ENCODE data around the gene SH3PXD2A.

Gene SH3PXD2A

DNA sequence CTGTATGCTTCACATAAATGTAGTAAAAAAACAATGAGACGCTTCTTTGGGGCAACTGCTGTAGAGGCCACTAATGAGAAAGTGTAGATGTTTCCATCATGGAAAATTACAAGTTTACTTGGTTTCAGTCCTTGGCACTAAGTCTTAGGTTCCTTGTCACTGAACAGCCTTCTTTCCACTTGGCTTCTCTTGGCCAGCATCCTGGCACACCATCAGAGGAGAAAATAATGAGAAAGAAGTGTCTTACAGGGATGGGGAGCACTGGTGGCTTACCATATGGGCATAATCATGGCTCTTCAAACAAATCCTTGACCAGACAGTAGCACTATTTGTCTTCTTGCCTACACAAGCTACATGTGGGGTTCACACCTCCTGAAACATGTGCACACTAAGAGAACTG is 22.5 kb upstream of the SH3PXD2A start:
- no peak for DNase-seq

DNA sequence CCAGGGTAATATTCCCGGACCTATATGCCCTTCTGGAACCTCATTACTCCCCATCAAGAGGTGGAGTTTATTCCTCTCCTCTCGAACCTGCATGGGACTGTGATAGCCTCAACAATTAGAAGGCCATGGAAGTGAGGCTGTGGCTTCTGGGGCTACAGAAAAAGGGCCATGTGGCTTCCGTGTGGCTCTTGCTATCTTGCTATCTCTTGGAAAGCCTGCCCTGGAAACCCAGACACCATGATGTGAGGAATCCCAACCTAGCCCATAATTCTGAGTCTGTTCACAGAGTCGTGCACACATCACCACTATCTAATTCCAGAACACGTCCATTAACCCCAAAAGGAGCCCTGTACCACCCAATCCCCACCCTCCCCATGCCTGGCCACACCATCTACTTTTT is 20.8 kb upstream of the SH3PXD2A start:
- no peak for DNase-seq

DNA sequence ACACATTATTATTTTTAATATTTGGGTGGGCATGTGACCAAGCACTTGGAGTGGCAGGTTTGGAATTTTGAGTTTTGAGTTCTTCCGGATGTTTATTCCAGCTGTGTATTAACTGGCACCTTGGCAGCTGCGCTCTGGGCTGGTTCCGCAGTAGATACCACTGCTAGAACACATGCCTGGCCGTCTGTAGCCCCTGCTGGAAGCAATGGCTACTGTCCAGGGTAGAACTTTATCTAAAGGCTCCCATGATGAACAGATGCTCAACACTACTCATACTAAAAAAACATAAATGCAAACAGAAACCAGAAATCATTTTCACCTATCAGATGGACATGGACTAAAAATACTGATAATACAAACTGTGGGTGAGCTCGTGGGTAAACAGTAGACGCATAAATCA is 19.4 kb upstream of the SH3PXD2A start:
- no peak for DNase-seq

DNA sequence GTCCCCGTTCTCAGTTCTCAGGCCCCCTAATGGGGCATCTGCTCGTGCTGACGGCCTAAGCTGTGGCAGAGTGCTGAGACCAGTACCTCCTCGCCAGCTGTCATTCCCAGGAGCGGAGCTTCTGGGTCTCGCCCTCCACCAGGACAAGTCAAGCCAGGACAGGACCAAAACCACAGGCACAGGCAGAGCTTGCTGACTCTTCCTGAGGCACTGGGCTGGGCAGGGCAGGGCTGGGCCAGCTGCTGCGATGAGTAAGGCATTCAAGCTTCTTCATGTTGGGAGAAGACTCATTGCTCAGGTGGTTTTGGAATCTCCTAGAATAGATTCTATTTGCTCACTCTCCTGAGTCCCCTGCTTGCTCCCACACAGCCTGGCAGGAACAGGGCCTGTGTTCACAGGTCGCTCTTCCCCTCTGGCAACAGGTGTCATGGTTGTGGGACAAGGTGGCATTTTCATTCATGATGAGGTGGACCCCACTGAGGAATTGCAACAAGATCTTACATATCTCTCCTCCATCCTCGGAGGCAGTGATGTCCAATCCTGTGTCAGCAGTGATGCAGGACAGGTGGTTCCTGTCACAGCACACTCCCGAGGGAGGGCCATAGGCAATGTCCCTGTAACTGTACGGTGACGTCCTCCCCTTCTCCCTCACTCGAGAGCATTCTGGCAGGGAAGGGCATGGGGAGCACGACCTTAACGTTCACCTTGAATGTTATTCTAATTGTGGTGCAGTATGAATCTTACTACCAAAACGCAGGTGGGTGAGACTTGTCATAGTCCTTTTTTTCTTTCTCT is 17.0 kb upstream of the SH3PXD2A start:
- DNase-seq: no peak

DNA sequence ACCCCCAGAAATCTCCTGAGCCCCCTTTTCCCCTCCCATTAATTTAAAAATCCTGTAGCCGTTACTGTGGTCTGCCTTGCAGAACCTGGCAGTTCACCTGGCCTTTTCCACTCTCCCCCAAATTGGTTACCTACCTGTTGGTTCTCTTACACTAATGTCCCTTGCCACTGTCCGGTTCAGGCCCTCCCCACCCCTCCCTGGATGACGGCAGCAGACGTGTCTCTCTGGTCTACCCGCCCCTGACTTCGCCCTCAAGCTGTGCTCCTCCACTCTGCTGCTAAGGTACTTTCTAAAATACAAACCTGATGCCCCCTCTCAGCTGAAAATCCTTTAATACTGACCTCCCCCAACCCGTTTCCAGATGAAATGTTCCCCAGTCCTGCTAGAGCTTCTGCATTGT is 15.6 kb upstream of the SH3PXD2A start:
- DNase-seq: no peak

DNA sequence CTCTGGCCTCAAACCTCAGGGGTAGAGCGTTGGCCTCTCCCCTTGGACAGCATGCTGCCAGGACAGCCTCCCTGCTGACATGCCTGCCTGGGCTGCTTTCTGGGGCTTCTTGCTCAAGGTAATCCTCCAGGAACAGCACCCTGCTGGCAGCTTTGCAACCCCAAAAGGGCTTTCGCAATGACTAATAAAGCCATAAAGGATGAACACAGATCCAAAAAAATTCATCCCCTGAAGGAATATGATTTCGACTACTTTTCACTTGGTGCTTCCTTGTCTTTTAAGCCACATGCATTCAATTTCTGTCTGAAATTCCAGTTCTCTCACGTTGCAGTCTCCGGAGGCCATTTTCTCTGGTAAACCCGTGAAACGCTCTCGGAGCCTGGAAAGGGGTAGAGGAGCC is 15.1 kb upstream of the SH3PXD2A start:
- peak; percentile 81 for DNase-seq

DNA sequence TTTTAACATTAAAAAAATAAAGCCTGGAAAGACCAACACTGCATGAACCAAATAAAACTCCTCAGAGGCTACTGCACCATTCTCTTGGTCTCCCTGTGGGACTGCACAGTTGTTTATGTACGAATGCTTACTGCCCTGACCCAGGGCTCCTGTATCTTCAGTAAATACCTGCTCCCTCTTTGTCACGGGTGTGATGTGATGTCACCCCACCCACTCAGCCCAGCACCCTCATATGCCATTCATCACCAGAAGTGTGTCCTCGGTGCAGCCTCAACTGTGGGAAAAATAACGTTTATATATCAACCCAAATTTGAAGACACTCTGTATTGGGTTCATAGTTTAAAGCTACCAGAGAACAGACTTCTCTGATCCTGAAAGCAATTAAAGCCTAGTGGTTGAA is 14.0 kb upstream of the SH3PXD2A start:
- DNase-seq: no peak

DNA sequence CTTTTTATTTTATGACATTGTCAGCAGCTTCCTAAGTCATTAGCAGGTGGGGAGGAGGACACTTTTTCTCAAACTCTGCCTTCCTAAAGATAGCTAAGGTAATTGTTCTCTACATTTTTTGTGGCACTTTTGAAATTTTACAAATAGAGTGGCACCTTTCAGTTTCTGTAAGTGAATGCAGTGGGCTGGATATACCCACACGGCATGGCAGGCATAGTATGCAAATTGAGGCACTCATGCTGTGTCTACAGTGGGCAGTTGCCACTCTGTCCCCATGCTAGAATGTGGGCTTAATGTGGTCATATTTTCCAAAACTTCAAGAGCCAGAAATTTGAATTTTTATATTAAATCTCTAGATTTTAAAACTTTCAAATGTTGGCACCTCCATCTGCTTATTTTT is 12.8 kb upstream of the SH3PXD2A start:
- DNase-seq: no peak

DNA sequence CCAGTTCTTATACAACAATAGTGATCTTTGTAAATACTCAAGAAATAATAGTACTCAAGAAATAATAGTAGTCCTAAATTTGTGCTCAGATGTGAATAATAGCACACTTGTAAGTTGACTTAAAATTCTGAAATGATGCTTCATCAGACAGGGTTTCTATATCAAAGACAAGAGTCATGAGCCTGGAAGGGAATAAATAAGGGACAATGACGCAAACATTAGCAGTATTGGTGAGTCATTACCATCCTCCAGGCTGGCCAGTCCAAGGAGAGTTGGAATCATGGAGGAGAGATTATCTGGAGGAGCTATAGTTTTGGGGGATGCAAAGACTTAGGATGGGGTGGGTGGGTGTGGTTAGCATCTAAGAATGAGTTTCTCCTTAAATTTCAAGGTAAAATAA is 6.1 kb upstream of the SH3PXD2A start:
- peak; percentile 45 for DNase-seq

DNA sequence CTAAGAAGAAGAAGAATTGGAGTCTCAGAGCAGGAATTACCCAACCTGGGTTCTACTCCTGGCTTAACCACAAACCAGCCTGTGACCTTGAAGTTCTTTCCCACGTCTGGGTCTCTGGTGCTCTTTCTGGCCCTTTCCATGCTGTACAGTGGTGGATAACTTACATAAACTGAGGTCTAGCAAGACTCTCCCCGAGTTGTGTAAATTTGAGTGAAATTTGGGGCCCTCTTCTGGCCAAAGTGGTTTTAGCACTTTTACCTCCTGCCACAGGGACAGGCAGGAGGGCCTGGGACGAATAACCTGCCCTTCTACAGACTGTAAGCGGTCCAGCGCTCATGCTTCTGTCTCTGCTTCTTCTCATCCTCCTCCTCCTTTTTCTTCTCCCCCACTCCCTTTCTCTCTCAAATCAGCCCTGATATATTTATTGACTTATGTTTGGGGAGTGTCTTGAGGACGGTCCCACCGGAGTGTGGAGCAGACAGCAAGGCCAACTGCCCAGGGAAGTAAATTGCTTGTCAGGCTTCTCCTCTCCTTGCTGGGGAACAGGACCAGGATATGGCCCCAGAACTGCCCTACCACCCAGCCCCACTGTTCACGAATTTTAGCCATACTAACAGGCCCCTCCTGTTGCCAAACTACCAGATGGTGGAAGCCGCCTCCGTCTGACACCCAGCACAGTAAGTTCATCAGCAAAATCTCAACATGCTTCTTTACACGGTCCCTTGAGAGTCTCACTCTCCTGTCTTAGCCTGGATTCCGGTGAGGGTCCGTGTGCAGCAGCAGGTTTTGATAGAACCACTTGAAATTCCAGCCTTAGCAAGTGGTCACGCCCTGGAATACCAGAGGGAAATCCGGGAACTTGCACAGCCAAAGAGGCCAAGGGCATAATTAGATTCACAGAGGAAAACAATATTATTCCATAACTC is 4.0 kb upstream of the SH3PXD2A start:
- DNase-seq: peak; percentile 69

DNA sequence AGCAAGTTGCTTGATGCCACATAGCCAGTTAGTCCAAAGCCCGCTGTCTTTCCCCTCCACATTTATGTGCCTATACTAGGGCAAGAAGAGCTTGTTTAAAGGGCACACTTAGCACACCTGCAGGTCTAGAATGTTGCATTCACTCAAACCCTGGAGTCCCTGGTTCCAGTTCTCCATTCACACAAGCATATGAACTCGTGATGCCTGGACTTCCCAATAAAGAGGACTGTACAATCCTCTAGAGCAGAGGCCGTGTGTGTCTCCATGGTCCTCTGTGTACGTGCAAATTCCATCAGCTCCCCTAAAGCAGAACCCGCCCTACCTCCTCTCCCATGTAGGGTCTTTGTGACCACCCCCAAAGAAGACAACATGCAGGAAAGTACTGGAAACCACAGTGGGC is 3.0 kb upstream of the SH3PXD2A start:
- no peak for DNase-seq

DNA sequence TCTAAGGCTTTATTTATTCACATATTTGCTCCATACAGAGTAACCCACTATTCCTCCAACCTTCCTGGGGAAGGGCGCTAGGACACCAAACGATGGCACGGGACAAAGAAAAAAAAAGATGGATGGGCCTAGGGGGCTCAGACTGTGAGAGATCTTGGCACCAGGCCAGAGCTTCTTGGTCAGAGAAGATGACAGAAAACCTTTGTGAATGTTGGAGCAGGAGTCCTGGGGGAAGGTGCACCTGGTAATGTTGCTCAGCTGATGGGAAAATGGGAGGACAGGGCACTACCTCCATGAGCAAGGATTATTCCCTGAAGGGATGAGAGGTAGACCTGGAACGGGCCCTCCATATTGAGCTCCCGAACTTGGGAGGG is 1.4 kb upstream of the SH3PXD2A start:
- no peak for DNase-seq

DNA sequence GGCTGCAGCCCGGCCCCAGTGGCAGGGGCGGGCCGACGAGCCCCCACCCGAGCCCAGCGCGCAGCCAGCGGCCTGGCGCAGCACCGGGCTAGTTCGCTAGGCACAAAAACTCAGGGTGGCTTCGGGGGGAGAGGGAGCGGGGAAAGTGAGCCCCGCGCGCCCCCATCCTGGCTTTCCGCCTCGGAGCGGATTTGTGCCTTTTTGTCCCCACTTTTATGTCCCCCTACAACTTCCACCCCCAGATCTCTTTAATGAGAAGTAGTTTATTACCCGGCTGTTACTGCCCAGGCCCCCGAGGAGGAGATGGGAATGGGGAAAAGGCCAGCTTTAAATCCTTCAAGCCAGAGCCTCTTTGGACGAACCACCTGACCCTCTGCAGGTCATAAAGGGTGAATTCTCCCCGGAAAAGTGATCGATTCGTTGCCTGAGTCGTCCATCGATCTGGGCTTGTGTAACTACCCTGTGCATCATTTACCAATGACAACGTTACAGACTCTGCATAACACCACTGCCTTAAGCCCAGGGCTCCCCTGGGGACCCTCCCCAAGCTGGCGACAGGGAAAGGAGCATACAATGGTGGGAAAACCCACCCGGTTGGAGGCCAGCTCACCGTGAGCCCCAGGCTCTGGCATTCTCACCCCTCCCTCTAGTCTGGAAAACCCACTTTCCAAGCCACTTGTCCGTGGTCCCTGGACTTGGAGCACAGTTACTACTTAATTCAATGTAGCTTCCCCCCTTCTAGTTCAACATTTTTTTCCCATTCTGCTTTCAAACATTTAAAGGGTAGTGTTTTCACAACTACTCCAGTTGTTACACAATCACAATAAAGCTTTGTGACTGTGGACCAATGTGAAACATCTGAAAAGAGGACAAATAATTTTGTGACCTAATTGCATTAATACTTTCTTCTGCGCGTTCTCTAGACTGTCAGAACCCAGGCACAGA is 748 bp upstream of the SH3PXD2A start:
- DNase-seq: no peak

DNA sequence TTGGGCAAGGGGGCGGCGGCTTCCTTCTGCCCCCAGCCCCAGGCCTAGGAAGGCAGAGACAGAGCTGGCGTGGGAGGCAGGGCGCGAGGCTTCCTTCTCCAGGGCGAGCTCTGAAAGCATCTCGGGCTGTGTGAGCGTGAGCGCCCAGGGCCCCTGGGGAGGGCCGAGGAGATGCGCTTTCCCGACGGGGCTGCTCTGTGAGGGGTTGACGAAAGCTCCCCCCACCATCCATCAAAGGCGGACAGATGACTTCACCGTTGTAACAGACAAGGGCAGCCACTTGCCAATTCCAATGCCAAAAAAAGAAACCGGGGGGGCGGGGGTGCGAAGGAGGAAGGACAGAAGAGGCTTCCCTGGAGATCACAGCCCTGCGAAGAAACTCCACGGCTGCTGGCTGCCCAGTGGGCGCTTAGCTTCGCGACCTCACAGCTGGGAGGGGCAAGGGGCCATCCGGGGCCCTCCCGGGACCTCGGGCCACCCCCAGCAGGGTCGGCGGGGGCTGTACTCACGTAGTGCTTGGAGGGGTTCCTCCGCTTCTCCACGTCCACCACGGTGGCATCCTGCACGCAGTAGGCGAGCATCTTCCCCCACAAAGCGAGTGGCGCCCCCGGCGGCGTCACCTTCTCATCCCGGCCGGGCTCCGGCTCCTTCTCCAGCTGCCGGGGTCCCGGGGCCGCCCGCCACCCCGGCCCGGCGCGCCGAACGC is 537 bp downstream of the SH3PXD2A start:
- peak; percentile 79 for DNase-seq

DNA sequence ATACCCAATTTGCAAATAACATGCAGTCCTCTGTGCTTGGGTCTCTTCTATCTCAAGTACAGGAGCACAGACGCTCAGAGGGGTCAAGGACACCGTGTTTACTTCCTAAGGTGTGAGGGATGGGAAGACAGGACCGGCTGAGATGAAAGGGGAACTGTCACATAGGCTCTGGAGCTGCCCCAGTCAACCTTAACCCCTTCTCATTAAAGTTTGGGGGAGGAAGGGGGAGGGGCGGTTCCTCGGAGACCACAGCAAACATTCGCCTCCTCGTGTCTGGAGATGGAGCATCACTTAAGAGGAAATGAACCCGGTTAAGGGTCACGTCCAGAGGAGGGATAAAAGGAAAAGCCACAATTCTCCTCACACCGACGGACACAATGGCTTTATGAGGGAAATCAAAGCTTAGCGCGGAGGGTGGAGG is 1.1 kb downstream of the SH3PXD2A start:
- peak; percentile 42 for DNase-seq

DNA sequence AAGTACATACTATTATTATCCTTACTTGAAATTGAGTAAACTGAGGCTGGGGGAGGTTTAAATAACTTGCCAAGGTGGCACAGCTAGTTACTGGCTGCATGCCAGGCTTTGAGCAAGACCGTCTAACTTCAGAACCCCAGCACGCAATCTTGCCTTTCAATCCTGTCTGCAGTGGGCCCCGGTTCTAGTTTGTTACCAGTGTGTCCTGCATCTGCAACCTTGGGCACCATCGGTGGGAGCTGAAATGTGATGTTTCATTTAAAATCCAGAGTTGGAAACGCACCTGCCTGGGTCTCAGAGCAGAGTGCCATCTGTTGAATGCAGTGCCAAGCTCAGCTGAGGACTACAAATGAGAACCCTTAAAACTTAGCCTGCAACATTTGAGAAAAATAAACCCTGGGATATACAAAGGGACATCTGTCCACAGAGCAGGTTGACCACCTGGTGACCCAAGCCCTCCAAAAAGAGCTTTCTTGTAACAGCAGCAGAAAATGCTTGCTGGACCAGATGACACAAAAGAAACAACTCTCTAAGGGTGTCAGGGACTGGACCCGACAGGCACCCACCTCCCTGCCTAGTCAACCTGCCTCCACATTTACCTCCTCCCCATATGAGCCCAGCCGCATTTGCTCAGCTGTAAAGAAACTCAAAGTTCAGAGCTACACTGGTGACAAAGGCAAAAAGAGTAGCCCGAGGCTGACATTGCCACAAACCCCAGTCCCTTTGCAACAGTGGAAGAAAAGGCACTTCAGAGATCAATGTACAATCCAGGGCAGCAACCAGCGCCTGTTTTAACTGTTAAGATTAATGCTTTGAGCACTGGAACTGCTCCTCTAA is 1.7 kb downstream of the SH3PXD2A start:
- no peak for DNase-seq

DNA sequence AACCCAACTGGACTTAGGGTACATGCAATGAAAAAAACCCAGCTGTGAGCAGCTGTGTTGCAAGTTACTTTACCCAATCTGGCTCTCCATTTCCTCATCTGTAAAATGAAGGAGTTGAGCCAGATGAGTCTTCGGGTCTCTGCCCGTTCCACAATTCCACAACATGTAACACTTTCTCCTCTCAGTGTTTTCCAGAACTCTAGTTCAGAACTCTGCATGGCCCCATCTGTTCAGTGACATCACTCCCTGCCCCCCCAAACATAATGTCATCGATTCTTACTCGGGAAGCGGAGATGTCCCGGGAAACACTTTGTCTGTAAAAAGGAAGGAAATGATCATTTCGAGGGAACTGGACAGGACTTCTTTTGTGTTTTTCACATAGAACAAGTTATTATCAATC is 2.5 kb downstream of the SH3PXD2A start:
- DNase-seq: no peak

DNA sequence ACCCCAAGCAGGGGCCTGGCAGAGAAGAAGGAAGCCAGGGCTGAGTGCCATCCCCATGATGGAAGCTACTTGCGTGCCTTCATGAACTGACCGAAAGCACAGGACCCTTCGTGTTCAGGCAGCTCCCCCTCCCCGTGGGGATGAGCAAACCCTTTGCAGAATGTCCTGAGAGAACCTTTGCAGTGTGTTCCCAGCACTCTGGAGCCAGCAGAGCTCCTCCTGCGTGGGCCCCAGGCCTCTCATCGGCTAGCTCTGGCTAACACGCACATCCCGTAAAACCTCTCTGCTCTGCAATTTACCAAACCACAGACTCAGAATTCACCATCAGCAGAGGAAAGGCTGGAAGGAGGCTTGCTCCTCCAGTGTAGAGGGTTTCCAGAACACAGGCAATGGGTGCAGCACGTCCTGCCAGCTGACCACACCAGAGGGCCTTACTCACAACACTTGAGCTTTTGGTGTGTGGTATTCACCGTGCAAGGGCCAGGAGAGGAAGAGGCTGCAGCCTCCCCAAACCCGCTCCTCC is 3.1 kb downstream of the SH3PXD2A start:
- peak; percentile 66 for DNase-seq

DNA sequence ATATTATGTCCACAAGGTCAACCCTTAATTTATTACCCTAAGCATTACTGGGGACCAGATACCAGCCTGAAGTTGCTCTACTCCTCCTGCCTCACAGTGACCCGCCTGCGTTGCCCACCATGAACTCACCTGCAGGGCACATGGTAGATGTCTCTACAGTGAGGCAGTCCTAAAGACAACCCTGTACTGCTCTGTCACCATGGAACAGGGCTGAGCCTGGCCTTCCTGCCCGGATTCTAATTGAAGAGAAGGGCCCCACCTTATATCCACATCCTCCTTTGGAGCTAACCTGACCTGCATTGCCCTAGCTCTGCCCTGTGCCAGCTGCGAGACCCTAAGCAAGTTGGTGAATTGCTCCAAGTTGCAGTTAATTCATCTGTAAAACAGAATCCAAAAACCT is 4.1 kb downstream of the SH3PXD2A start:
- no peak for DNase-seq

DNA sequence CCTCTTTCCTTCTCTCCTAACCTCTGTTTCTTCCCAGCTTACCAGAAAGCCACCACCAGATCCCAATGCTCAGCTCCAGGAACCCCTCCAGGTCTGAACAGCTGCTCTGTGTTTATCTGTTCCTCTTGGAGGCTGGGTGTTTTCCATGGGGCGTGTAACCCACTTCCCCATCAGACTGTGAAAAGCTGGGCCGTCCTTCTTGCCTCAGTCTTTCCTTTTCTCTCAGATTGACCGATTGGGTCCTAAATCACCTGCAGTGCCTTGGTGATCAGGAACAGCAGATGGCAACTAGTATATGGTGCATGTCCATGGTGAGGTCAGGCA is 4.8 kb downstream of the SH3PXD2A start:
- no peak for DNase-seq

DNA sequence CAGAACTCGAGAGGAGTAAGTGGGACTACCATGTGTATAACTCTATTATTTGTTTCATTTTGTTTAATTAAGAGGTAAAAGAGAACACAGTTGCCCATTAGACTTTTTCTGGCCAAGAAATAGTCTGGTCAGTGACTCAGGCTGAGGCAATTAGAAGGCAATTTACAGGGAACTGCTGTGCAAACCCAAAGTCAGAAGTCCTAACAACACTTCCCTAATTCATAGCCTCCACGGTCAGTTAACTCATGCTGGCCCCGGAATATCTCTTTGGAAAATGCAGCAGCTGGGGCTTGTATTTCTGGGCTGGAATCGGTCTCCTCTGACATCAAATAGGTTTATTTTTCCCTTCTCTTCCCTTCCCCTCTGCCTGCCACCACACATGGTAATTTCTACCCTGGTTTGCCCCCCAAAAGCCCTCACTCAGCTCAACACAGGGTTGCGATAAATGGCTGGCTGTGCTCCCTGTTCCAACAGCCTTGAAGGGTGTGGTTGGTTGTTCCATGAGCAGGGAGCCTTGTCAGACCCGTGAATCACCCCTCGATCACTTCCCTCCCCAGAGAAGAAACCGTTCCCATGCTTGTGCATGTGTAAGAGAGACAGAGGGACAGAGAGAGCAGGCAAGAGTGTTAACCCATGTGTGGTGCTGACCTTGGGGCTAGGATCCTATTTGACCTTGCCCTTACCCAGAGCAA is 5.3 kb downstream of the SH3PXD2A start:
- DNase-seq: peak; percentile 83
